Left lung (tissue), 10 donors: ENCODE measurements around the gene FAM234B. TPM values are rescaled to one million over a fixed set of nuclear protein-coding genes. Genes with fewer than 3 reads are reported as not detected.

ENCODE experiments used
- ATAC-seq: fragments of 200-7000 bp; cut with Tn5 transposase; one replicate; pipeline ENCODE4 v1.9.1; 2020; ENCODE audit warnings: moderate library complexity
- DNase-seq, 4 donors: peaks; one replicate each; pipeline ENCODE4 v3.0.0-alpha.2; 2013 to 2020
- H3K27ac ChIP-seq, 2 donors: fragments of 200-600 bp; sonication (generic) in 1 of 2; one replicate each; pipeline versions ENCODE4 v1.5.0 to v1.8.0; 2020 to 2021
- H3K27me3 ChIP-seq, 2 donors: fragments of 200-600 bp; sonication (generic) in 1 of 2; one replicate each; pipeline versions ENCODE4 v1.5.0 to v1.8.0; 2020 to 2021
- H3K36me3 ChIP-seq, 2 donors: fragments of 200-600 bp; sonication (generic) in 1 of 2; one replicate each; pipeline versions ENCODE4 v1.5.0 to v1.8.0; 2020 to 2021
- H3K4me1 ChIP-seq, 2 donors: fragments of 200-600 bp; one replicate each; pipeline ENCODE4 v1.8.0; 2021
- H3K4me3 ChIP-seq, 2 donors: fragments of 200-600 bp; sonication (generic) in 1 of 2; one replicate each; pipeline versions ENCODE4 v1.5.0 to v1.8.0; 2020 to 2021; ENCODE audit warnings: mild to moderate bottlenecking in 1 of 2
- H3K9me3 ChIP-seq, 2 donors: fragments of 200-600 bp; sonication (generic) in 1 of 2; one replicate each; pipeline versions ENCODE4 v1.5.0 to v1.8.0; 2020 to 2021
- intact Hi-C, 2 donors: fragments of 100-400 bp; cut with DNase I; formaldehyde crosslinking; loops; one replicate each; pipeline versions ENCODE4 v1.11.2 to v1.14.2; 2022
- polyA plus RNA-seq, 6 donors: library from polyadenylated mRNA; unstranded; fragments of 120-200 nt; gene quantifications; one replicate each; pipeline ENCODE4 v1.2.1, GENCODE V29; 2013; ENCODE audit not compliant: insufficient read length in 6 of 6
- total RNA-seq, 2 donors: library from RNA; stranded (reverse); fragmentation: NEBNext Ultra II Directional; extraction: Animal tissue kit (Norgen Biotek cat#: 25700); gene quantifications; one replicate each; pipeline ENCODE4 v1.2.1, GENCODE V29; 2021
- TF ChIP-seq, protein P1 (sequence below), 2 donors: fragments of 200-600 bp; sonication (generic) in 1 of 2; IDR thresholded peaks; one replicate each; pipeline versions ENCODE4 v1.5.0 to v1.8.0; 2021; ENCODE audit warnings: antibody characterized with exemption in 2 of 2
- donor health status: DM: no; HTN: yes; CAD: no.
- donor health status: DM: no; HTN: no; CAD: no.

FAM234B gene
- total and polyA plus RNA-seq, 8 donors: 7.3 to 11.0 (median 8.9) TPM

DNA sequence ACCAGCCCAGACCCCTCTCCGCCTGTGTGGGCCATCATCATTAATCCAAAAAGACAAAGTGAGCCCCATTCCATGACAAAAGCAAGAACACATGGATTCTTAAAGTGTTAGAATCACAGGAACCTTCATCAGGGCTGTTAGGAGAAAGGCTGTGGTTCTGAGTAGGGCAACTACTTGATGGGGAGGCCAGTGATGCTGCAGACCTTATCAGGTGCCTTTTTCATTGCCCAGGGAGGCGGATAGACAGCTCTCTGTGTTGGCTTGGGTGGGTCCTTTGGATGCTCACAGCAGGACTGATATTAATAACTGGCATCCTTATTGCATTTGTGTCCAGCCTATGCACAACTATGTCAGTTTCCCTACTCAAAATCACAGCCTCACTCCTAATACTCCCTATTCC, 46.4 kb upstream of the FAM234B start:
- Histone ChIP-seq H3K27me3 (no peaks in the 10 kb centered on the region), H3K27ac (no peak overlapping the region), H3K4me1 (peaks cover 10 to 60% of the 10 kb centered on the region in 2 donors), H3K36me3 (no peaks in the 10 kb centered on the region), H3K4me3 (no peak overlapping the region), H3K9me3 (no peaks in the 10 kb centered on the region)
- TF ChIP-seq, protein P1, sequence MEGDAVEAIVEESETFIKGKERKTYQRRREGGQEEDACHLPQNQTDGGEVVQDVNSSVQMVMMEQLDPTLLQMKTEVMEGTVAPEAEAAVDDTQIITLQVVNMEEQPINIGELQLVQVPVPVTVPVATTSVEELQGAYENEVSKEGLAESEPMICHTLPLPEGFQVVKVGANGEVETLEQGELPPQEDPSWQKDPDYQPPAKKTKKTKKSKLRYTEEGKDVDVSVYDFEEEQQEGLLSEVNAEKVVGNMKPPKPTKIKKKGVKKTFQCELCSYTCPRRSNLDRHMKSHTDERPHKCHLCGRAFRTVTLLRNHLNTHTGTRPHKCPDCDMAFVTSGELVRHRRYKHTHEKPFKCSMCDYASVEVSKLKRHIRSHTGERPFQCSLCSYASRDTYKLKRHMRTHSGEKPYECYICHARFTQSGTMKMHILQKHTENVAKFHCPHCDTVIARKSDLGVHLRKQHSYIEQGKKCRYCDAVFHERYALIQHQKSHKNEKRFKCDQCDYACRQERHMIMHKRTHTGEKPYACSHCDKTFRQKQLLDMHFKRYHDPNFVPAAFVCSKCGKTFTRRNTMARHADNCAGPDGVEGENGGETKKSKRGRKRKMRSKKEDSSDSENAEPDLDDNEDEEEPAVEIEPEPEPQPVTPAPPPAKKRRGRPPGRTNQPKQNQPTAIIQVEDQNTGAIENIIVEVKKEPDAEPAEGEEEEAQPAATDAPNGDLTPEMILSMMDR (IDR thresholded peaks at IDR 0.05): no peak
- DNase-seq (no peak), ATAC-seq (no peak)
- intact Hi-C loops: no loop called here

DNA sequence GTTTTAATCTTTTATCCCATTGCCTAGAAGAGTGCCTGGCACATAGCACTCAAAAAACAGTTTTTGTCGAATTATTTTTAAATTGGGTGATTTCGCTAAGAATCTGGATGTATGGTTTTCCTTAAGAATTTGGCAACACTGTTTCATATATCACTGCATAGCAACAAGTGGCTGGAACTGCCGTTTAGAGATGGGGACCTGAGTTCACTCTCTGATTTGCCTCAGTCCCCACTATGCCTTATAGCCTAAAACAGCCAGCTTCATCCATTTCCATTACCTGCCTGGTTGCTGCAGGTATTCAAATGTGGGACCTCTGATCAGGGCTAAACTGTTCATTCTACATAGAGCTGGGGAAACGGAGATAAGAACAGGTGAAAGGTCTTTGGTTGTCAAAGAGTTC, 45.9 kb upstream of the FAM234B start:
- DNase-seq (no peak), ATAC-seq (no peak)
- intact Hi-C loops: no loop called here
- no peaks in the 10 kb centered on the region for H3K36me3 ChIP-seq
- TF ChIP-seq, protein P1 (IDR thresholded peaks at IDR 0.05): no peak
- H3K9me3 ChIP-seq: no peaks in the 10 kb centered on the region
- H3K4me1 ChIP-seq: peaks cover 10 to 55% of the 10 kb centered on the region in 2 donors
- H3K27me3 ChIP-seq: no peaks in the 10 kb centered on the region
- no peak overlapping the region for H3K4me3 ChIP-seq
- H3K27ac ChIP-seq: no peak overlapping the region

DNA sequence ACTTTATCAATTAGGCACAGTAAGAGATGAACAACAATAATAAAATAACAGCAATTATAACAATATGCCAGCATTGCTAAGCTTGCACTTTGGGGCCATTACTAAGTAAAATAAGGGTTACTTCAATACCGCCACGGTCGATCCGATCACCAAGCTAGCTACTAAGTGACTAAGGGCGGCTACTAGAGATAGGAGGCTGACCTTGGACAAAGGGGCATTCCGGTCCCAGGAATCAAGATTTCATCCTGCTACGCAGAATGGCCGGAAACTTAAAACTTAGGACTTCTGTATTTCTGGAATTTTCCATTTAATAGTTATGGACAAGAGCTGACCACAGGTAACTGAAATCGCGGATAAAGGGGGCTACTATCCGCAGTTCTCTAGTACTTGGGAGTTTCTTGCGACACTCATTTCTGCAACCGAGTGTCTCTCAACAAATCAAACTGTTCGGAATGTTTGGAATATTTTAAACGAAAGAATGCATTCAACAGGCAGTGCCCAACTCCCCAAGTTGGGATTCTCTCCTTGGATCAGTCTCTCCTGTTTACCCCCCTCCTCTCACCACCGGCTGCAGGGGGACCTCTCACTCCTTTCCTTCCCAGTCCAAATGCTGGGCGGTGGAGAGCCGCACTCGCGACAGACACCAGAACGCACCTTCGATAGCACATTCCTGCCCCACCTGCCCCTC, 44.8 kb upstream of the FAM234B start:
- Histone ChIP-seq H3K27ac (peak overlapping the region; percentile 41 to 92), H3K4me1 (peaks cover 10 to 52% of the 10 kb centered on the region in 2 donors), H3K27me3 (no peaks in the 10 kb centered on the region), H3K36me3 (no peaks in the 10 kb centered on the region), H3K4me3 (peak overlapping the region; percentile 77 to 83), H3K9me3 (no peaks in the 10 kb centered on the region)
- ATAC-seq (peak; percentile 4), DNase-seq (peak in 1 of 4 donors; percentile 57)
- intact Hi-C loops: no loop called here
- TF ChIP-seq, protein P1 (IDR thresholded peaks at IDR 0.05): no peak

DNA sequence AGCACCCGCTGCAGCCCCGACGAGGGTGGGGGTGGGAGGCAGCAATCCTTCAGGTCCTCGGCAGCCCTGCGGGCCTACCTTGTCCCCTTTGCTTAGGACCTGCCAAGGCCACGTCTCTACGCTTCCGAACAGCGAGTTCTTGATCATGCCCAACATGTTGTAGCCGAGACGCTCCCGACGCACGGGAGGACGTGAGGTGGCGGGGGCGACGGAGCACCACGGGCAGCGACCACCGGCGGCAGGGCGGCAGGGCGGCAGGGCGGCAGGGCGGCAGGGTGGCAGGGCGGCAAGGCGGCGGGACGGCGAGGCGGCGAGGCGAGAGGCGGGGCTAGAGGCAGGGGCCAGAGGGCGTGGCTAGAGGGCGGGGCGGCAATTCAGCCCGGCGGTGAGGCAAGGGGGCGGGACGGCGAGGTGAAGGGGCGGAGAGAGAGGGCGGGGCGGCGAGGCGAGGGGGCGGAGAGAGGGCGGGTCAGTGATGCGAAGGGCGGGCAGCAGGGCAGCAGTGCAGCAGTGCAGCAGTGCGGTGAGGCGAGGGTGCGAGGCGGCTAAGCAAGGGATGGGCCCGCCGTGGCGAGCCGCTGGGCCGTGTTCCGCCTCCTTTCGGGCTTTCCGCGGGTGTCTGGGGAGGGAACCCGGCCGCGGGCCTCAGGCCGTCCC, 44.1 kb upstream of the FAM234B start, which contains the start of gene HEBP1:
Gene HEBP1, minus strand, starts transcription at position 307 of the 657 bp plus-strand sequence. Its CDS starts 151 bp downstream, at position 156.
- TF ChIP-seq, protein P1 (IDR thresholded peaks at IDR 0.05): no peak
- ATAC-seq (peak; percentile 95), DNase-seq (peak; percentile 93 to 100 (median 97))
- Histone ChIP-seq H3K4me3 (peak within 1 kb of the TSS; percentile 77 to 83), H3K27me3 (no peaks in the 10 kb centered on the region), H3K4me1 (peaks cover 10 to 55% of the 10 kb centered on the region in 2 donors), H3K27ac (peak within 1 kb of the TSS; percentile 92 to 95), H3K9me3 (no peaks in the 10 kb centered on the region), H3K36me3 (no peaks in the 10 kb centered on the region)
- intact Hi-C loops: loop anchor here in 1 of 2 donors (10.0 kb wide), 2 partner anchors 85 to 225 kb away; no protein-coding TSS in a partner anchor

DNA sequence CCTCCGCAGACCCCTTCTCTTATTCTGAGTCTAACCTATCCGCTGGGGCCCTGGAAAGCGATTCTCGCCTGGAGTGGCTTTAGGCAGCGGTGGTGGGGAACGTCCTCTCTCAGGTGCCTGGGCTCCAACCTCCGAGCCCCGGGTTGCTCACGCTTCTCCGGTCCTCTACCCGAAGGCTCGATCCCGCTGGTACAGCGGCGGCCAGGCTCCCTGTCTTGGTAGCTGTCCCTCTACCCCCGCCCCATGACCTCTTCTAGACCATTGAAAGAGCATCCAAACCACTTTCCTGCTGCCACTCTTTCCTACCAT, 43.6 kb upstream of the FAM234B start:
- peaks cover 10 to 55% of the 10 kb centered on the region in 2 donors for H3K4me1 ChIP-seq
- no peaks in the 10 kb centered on the region for H3K27me3 ChIP-seq
- no peaks in the 10 kb centered on the region for H3K9me3 ChIP-seq
- peak overlapping the region; percentile 67 to 83 for H3K4me3 ChIP-seq
- ATAC-seq (peak; percentile 46), DNase-seq (no peak)
- peak overlapping the region; percentile 92 to 95 for H3K27ac ChIP-seq
- TF ChIP-seq, protein P1 (IDR thresholded peaks at IDR 0.05): no peak
- H3K36me3 ChIP-seq: no peaks in the 10 kb centered on the region
- intact Hi-C loops: loop anchor here in 1 of 2 donors (10.0 kb wide), 2 partner anchors 84 to 224 kb away; no protein-coding TSS in a partner anchor
